NB4 (cell line): ENCODE results near the gene JMJD6.

Experiments used
- CTCF ChIP-seq: IDR thresholded peaks from one replicate; pipeline ENCODE4 v1.5.1; 2012; ENCODE audit warnings: low read depth, low read length
- POLR2A ChIP-seq: IDR thresholded peaks from 2 replicates; pipeline ENCODE4 v1.6.1; 2011; ENCODE audit warnings: mild to moderate bottlenecking; ENCODE audit not compliant: insufficient read length; ENCODE audit errors: extremely low read depth

- TF ChIP-seq CTCF (no peak), POLR2A (no peak)
Observed at GRCh38 chr17:76686538-76687297, 39.7 kb downstream of the JMJD6 start.
